Cortex of kidney (tissue), 1 donor: Measurements from ENCODE around the gene ARNT2.
"Not testable (repeated sequence)": the region's sequence is repeated elsewhere in the genome, so short reads cannot be mapped to it uniquely, and the experiment has no call there.

Source experiments
- DNase-seq: peaks from one replicate; lab custom pipeline; 2025; lab: John Stamatoyannopoulos, UW

ARNT2 gene

DNA sequence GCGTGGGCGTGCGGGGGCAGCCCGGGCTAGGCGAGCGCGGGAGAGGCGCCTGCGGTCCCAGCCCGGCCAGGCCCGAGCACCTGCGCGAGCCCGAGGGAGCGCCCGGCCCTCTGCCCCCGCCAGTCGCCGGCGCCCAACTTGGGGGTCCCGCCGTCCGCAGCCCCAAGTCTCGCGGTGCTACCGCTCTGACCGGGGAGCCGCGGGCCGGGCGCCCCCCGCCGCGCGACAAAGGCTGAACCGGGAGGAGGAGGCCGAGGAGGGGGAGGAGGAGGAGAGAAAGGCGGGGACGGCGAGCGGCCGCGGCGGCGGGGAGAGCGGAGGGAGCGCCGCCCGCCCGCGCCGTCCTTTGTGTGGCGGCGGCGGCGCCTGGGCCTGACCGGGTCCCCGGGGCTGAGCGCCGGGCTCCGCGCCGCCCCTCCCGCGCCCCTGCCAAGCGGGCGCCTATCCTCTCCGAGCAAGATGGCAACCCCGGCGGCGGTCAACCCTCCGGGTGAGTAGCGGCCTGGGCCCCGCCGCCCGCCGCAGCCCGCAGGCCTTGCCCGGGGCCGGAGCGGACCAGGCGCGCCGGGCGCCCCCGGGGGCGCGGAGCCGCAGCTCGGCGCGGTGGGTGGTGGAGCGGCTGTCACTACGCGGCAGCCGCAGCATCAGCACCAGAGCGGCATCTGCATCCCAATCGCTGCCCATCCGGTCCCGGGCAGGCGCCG is at the start of gene ARNT2:
Gene ARNT2, plus strand, starts transcription at position 326 of the 704 bp plus-strand sequence. Its CDS starts 134 bp downstream, at position 460.
- no peak for DNase-seq

GRCh38 chr15:80367094-80367493 is 37.1 kb upstream of the ARNT2 start:
- no peak for DNase-seq

DNA sequence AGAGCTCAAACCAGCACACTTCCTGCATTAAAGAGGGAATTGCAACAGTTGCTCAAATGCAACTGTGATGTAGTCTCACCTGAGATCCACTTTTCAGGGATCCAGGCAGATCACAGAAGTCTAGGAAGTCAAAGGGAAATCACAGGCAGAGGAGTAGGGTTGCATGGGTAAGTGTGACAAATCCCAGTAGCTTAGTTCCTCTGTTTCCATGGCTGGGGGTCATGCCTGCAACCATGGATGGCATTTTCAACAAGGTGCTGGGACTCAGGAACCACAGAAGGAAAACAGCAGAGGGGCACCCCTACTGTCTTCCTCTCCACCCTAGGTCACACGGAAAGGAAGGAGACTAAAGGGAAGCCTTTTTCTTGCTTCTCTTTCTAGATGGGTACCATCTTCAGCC is 36.5 kb upstream of the ARNT2 start:
- DNase-seq: no peak

- no peak for DNase-seq
Measured at GRCh38 chr15:80371924-80372323, 32.3 kb upstream of the ARNT2 start.

DNA sequence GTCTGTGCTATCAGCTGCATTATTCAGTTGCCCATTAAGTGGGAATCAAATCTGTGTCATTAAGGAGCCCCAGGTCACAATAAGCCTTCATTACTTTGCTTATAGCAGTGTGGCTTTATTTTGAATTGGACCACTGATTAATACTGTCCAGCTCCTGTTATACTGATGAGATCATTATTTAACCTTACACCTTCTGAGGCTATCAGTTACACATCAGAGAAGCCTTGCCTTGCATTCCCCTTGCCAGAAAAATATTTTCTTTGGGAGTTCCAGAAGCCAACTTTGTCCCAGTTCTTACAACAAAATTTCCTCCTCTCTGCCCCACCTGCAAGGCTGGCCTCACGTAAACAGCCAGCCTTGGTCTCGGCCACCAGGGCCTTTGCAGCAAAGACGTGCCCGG is 29.7 kb upstream of the ARNT2 start:
- no peak for DNase-seq

- DNase-seq: no peak
Measured at GRCh38 chr15:80375968-80376891, 28.0 kb upstream of the ARNT2 start.

DNA sequence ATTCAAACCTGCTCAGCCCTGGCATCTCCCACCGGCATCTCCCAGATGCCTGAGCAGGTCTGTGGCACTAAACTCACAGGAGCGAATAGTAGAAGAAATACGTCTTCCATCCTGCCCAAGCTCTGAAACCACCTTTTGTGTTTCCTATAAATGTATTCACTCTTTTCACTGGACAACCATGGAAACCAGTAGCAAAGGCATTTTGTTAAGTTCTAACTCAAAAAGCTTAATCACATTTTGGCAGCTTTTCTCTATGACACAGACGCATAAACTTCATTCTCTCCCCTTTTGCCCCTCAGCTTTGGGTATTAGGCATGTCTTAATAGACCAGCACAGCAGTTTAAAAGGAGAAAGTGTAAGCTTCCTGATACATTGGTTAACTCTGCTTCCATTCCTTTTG is 24.5 kb upstream of the ARNT2 start:
- no peak for DNase-seq

- no peak for DNase-seq
Measured at GRCh38 chr15:80380154-80380553, 24.0 kb upstream of the ARNT2 start.

- DNase-seq: no peak
Measured at GRCh38 chr15:80382285-80382684, 21.9 kb upstream of the ARNT2 start.

DNA sequence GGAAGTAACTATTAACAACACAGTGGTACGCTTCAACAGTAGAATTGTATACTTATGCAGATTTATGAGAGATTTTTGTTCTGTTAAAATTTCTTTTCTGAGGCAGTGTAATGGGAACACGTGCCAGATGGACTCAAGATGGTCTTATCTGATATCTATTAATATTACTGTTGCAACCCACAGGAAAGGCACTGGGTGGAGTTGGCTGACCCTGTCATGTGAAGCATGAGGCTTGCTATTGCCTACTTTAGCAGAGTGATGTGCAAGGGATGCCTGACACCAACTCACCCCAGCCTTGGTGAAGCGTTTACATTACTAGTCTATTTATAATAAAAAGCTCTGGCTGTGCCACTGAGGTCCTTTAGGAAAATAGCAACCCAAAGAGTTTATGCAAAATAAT is 19.8 kb upstream of the ARNT2 start:
- no peak for DNase-seq

DNA sequence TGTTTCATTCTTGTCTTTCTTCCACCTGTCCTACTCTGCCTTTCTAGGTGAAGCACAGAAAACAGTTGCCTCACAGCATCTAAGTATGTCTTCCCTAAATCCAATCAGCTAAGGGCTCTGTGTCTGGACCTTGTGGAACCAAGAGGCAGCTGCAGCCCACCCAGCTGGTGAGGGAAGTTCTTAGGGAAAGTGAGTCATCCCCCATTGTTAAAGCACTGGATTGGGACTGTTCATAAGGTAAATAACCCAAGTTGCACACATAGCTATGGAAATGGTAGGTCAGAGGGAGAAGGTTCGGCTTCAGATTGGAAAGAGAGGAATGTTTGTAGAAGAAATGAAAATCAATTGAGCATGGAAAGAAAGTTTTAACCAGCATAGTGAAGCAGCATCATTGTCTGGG is 18.0 kb upstream of the ARNT2 start:
- DNase-seq: no peak

GRCh38 chr15:80388326-80388725 is 15.9 kb upstream of the ARNT2 start:
- no peak for DNase-seq

- no peak for DNase-seq
Measured at GRCh38 chr15:80389370-80389769, 14.8 kb upstream of the ARNT2 start.

- not testable (repeated sequence) for DNase-seq
Measured at GRCh38 chr15:80390942-80391341, 13.2 kb upstream of the ARNT2 start.

GRCh38 chr15:80395616-80396015 is 8.6 kb upstream of the ARNT2 start:
- no peak for DNase-seq

- no peak for DNase-seq
Measured at GRCh38 chr15:80396096-80396495, 8.1 kb upstream of the ARNT2 start.

DNA sequence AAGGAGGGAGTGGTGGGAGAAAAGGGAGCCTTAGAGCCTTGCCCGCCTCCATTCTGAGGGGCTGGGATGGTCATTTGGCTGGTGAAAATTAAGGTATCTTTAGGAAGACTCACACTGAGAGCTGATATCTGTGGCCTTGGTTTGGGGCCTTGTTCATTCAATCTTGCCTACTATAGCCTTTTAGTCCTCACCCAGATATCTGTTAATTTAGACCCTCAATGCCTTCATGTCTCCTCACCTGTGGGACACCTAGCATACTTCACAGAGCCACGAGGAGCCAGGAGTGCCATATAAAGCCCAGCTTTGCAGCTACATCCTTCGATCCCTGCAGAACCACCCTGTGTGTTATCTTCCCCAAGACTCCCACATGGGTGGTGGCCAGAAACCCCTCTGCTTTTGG is 4.7 kb upstream of the ARNT2 start:
- DNase-seq: no peak

- DNase-seq: no peak
Measured at GRCh38 chr15:80401456-80401855, 2.7 kb upstream of the ARNT2 start.

DNA sequence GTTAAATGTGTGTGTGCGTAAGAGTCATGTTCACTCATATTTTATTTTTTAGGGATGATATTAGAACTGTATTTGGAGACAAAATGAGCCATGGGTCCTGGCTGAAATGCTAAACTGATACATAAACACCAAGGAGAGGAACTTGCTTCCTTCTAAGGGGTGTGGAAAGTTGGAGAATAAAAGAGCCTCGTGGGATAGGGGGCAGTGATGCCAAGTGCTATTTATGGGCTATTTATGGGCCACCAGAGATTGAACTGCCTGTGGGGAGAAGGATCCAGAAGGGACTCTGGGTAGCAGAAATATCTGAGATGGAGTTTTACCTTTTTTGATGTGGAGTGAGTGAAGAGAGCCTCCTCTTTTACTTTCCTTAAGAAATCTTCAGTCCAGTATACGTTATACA is 1.8 kb upstream of the ARNT2 start:
- DNase-seq: no peak

- DNase-seq: no peak
Measured at GRCh38 chr15:80403712-80404056, 498 bp upstream of the ARNT2 start.

DNA sequence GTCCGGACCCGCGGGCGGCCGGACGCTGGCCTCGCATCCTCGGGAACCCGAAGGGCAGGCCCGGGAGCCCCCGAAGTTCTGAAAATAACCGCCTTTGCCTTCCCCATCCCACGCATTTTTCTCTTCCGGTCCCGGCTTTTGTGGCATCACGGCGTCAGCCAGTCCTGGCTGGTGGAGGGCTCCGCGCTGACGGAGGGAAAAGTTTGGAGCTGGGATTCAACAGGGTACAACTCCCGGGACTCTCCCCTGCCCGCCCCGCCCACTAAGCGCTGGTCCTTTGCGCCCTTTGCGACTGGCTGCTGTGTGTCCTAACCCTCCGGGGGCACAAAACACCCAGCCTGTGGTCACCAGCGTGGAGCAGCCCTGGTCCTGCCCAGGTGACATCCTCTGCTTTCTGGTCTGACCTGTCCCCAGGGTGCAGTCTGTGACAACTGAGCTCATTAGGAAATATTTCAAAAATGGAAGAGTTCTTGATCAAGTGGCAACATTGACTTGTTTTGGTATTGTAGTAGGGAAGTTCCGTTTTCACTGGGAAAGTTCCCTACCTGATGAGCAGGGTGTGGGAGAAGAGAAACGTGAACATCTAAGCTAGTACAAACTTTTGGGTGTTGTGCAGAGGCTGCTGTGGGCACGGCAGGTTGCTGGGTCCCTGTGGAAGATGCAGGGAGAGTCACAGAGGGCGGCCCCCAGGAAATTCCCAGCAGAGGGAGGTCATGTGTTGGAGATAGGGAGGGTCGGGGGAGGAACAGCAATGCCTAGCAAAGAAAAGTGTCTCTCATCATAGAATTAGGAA is 775 bp downstream of the ARNT2 start:
- no peak for DNase-seq

DNA sequence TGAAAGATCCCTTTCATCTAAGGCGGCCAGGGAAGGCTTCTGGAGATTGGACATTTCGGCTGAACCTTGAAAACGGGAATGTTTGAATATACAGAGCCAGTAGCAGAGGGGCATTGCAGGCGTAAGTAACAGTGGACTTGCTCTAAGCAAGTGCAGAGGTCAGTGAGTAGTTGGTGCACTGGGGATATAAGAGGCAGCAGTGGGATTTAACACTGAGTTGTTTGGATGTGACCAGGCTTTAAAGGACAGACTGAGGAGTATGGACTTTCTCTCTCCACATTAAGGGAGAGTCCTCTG is 1.3 kb downstream of the ARNT2 start:
- no peak for DNase-seq

GRCh38 chr15:80405970-80406369 is 1.8 kb downstream of the ARNT2 start:
- DNase-seq: no peak
